ENCODE results near the gene MFF. TPM values are rescaled to one million over a fixed set of nuclear protein-coding genes. Genes with fewer than 3 reads are reported as not detected.
"Not testable (repeated sequence)": the region's sequence is repeated elsewhere in the genome, so short reads cannot be mapped to it uniquely, and the experiment has no call there.

The MFF gene
- total and polyA plus RNA-seq, 4 experiments from 2014 or later, result 58.0 to 159 (median 93.6) TPM

DNA sequence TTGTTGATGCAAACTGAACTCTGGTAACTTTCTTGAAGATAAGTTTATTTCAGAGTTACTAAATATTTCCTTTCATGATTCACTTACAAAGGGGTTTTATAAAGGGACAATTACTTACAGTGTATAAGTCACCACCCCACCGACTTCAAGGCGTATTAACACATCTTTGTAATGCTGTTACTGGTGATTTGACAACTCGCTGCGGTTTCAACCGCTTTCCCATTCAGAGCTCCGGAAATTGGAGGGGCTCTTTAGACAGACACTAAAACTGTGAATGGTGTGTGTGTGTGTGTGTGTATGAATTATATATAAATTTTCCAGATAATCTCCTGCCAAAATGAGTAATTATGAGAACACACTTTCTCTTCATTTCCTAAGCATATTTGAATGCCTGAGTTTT lies 49.1 kb downstream of the MFF start:
- Histone ChIP-seq H3K4me1 (ENCODE audit: insufficient read depth, low read length) (no peaks in the 10 kb centered on the region), H3K4me3 (ENCODE audit: low read length in 2 of 2) (no peak overlapping the region), H3K36me3 (ENCODE audit: insufficient read depth, low read length) (no peaks in the 10 kb centered on the region), H3K27me3 (ENCODE audit: insufficient read depth, low read length) (no peaks in the 10 kb centered on the region), H3K9me3 (ENCODE audit: control insufficient read depth in 1 of 2, low read length in 2 of 2) (no peaks in the 10 kb centered on the region), H3K27ac (ENCODE audit: low read depth, low read length) (no peak overlapping the region)
- Mint-ChIP-seq H3K27ac (no peak overlapping the region), H3K36me3 (no peaks in the 10 kb centered on the region), H3K27me3 (peaks cover 2 to 7% of the 10 kb centered on the region in 2 donors), H3K4me1 (peaks cover 0 to 2% (median 0%) of the 10 kb centered on the region in 4 donors), H3K4me3 (no peak overlapping the region), H3K9me3 (no peaks in the 10 kb centered on the region)
- ChIA-PET CTCF (ENCODE audit: partially characterized antibody) (no interaction called here), POLR2A (ENCODE audit: partially characterized antibody) (interaction anchor here (1.3 kb wide), 1 partner anchor 12 kb away, joined by 3 read pairs; no protein-coding TSS in a partner anchor)
- DNase-seq, result no peak
- intact Hi-C loops (cut with micrococcal nuclease), result no loop called here

DNA sequence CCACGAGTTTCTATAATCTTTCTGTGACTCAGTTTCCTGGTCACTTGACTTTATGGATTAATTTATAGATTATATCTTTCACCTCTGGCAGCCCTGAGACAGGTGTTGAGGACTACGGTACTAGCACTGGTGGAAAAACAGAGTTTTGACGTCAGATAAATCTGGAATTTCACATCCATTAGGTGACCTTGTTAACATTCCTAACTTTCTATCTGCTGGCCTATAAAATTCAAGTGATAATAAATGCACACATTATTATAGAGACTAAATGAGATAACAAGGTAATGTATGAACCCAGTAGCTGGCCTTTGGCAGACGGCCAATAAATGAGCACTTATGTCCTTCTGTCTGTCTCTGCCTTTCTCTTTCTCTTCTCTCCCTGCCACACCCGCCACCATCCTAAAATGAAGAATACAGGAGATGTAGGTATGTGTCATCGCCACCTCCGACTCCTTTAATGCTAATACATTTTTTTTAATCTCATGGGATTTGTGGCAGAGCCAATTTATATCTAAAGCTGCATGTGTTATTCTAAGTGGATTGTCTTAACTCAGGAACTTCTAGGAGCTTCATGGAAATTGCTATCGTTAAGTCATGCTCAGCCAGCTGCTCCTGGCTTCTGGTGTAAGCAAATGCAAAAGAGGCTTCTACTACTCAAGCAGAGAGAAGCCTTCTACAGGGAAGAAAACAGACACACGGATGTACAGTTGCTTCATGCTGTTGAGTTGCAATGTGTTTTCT lies 51.8 kb downstream of the MFF start:
- H3K36me3 ChIP-seq (ENCODE audit: insufficient read depth, low read length), result no peaks in the 10 kb centered on the region
- no peak overlapping the region for H3K4me3 Mint-ChIP-seq
- H3K27me3 ChIP-seq (ENCODE audit: insufficient read depth, low read length), result no peaks in the 10 kb centered on the region
- H3K27me3 Mint-ChIP-seq, result peaks cover under 1 to 6% of the 10 kb centered on the region in 2 donors
- H3K4me1 ChIP-seq (ENCODE audit: insufficient read depth, low read length), result no peaks in the 10 kb centered on the region
- DNase-seq, result no peak
- no peaks in the 10 kb centered on the region for H3K36me3 Mint-ChIP-seq
- intact Hi-C loops (cut with micrococcal nuclease), result loop anchor here (1.0 kb wide), 1 partner anchor 16 kb away; no protein-coding TSS in a partner anchor
- peaks cover 0 to 4% (median 0%) of the 10 kb centered on the region in 4 donors for H3K4me1 Mint-ChIP-seq
- no peaks in the 10 kb centered on the region for H3K9me3 Mint-ChIP-seq
- no peak overlapping the region for H3K27ac Mint-ChIP-seq
- ChIA-PET CTCF (ENCODE audit: partially characterized antibody) (no interaction called here), POLR2A (ENCODE audit: partially characterized antibody) (no interaction called here)
- no peak overlapping the region for H3K27ac ChIP-seq (ENCODE audit: low read depth, low read length)
- H3K4me3 ChIP-seq (ENCODE audit: low read length in 2 of 2), result no peak overlapping the region
- H3K9me3 ChIP-seq (ENCODE audit: control insufficient read depth in 1 of 2, low read length in 2 of 2), result no peaks in the 10 kb centered on the region

DNA sequence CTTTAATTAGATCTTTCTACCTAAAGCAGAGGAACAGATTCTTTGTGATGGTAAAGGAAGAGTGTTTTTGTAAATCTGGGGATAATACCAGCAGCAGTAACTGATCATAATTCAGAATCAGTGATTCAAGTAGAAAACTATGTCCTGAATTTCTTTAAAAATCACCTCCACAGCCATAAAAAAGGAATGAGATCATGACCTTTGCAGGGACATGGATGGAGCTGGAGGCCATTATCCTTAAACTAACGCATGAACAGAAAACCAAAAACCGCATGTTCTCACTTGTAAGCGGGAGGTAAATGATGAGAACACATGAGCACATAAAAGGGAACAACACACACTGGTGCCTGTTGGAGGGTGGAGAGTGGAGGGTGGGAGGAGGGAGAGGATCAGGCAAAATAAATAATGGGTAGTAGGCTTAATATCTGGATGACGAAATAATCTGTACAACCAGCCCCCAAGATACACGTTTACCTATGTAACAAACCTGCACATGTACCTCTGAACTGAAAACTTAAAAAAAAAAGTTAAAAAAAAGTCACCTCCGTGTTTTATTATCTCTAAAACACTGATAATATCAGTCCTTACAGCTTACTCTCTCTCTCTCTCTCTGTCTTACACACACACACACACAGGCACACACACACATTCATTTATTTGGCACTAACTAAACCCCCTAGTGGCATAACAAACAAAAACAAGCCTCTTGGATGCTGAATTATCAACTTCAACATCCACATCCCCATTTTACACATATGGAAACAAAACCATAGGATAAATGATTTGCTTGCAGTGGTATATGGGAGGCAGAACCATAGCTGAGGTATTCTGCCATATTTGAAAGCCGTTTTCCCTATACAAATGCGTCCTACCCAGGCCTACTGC lies 52.7 kb downstream of the MFF start:
- peaks cover 0 to 4% (median 0%) of the 10 kb centered on the region in 4 donors for H3K4me1 Mint-ChIP-seq
- ChIA-PET CTCF (ENCODE audit: partially characterized antibody) (no interaction called here), POLR2A (ENCODE audit: partially characterized antibody) (no interaction called here)
- intact Hi-C loops (cut with micrococcal nuclease), result no loop called here
- no peaks in the 10 kb centered on the region for H3K36me3 Mint-ChIP-seq
- no peaks in the 10 kb centered on the region for H3K27me3 ChIP-seq (ENCODE audit: insufficient read depth, low read length)
- H3K27ac Mint-ChIP-seq, result no peak overlapping the region
- peaks cover 0 to 9% of the 10 kb centered on the region in 2 donors for H3K27me3 Mint-ChIP-seq
- H3K9me3 Mint-ChIP-seq, result no peaks in the 10 kb centered on the region
- no peaks in the 10 kb centered on the region for H3K36me3 ChIP-seq (ENCODE audit: insufficient read depth, low read length)
- DNase-seq, result no peak
- H3K4me1 ChIP-seq (ENCODE audit: insufficient read depth, low read length), result no peaks in the 10 kb centered on the region
- H3K9me3 ChIP-seq (ENCODE audit: control insufficient read depth in 1 of 2, low read length in 2 of 2), result no peaks in the 10 kb centered on the region
- H3K4me3 ChIP-seq (ENCODE audit: low read length in 2 of 2), result no peak overlapping the region
- H3K4me3 Mint-ChIP-seq, result no peak overlapping the region
- H3K27ac ChIP-seq (ENCODE audit: low read depth, low read length), result no peak overlapping the region

DNA sequence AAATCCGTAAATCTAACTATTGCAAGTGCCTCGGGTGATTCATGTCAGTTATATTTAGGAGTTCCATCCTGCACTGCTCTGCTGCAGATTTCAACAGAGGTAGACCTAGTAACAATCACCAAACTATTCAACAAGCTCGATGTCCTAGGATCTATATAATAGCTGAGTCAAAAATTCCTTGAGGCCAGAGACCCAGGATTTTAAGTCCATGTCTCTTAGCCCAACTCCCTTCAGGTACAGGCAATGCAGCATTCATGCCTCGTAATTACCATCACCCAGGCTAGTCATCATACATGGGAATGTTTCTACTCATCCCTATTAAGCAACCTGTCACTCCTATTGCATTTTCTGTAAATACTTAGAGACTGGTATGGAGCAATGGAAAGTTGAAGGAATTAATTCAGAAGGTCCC lies 53.3 kb downstream of the MFF start:
- Histone ChIP-seq H3K4me3 (ENCODE audit: low read length in 2 of 2) (no peak overlapping the region), H3K4me1 (ENCODE audit: insufficient read depth, low read length) (no peaks in the 10 kb centered on the region), H3K27me3 (ENCODE audit: insufficient read depth, low read length) (no peaks in the 10 kb centered on the region), H3K9me3 (ENCODE audit: control insufficient read depth in 1 of 2, low read length in 2 of 2) (no peaks in the 10 kb centered on the region), H3K27ac (ENCODE audit: low read depth, low read length) (no peak overlapping the region), H3K36me3 (ENCODE audit: insufficient read depth, low read length) (no peaks in the 10 kb centered on the region)
- Mint-ChIP-seq H3K9me3 (no peaks in the 10 kb centered on the region), H3K27ac (no peak overlapping the region), H3K4me3 (no peak overlapping the region), H3K27me3 (peaks cover 0 to 5% of the 10 kb centered on the region in 2 donors), H3K4me1 (peaks cover 0 to 2% (median 0%) of the 10 kb centered on the region in 4 donors), H3K36me3 (no peaks in the 10 kb centered on the region)
- ChIA-PET POLR2A (ENCODE audit: partially characterized antibody) (no interaction called here), CTCF (ENCODE audit: partially characterized antibody) (no interaction called here)
- no peak for DNase-seq
- intact Hi-C loops (cut with micrococcal nuclease), result no loop called here

DNA sequence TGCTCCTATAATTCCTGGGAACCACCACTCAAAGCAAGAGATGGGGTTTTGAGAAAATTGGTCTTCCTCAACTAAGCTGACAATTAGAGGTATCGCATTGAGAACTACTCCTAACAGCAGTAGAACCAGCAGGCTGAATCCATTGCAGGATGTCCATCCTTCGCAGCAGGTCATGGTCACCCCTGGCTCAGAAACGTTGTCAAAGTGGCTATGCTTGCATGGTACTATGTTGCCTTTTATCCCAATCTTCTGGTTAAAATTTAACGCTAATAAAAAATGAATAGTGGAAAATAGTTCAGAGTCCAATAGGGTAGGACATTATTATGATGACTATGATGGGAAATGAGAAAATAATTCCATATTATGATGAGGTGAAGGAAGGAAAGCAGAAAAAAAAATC lies 54.0 kb downstream of the MFF start, which contains the start of gene TM4SF20:
Gene TM4SF20, minus strand, starts transcription at position 212 of the 400 bp plus-strand sequence. Its CDS starts 38 bp downstream, at position 174.
- Mint-ChIP-seq H3K27ac (no peak within 1 kb of the TSS), H3K36me3 (no peaks in the 10 kb centered on the region), H3K9me3 (no peaks in the 10 kb centered on the region), H3K27me3 (peaks cover 3 to 5% of the 10 kb centered on the region in 2 donors), H3K4me1 (peaks cover 0 to 2% (median 0%) of the 10 kb centered on the region in 4 donors), H3K4me3 (no peak within 1 kb of the TSS)
- no peak within 1 kb of the TSS for H3K27ac ChIP-seq (ENCODE audit: low read depth, low read length)
- H3K4me1 ChIP-seq (ENCODE audit: insufficient read depth, low read length), result no peaks in the 10 kb centered on the region
- ChIA-PET CTCF (ENCODE audit: partially characterized antibody) (no interaction called here), POLR2A (ENCODE audit: partially characterized antibody) (no interaction called here)
- no peak for DNase-seq
- no peaks in the 10 kb centered on the region for H3K9me3 ChIP-seq (ENCODE audit: control insufficient read depth in 1 of 2, low read length in 2 of 2)
- no peaks in the 10 kb centered on the region for H3K36me3 ChIP-seq (ENCODE audit: insufficient read depth, low read length)
- intact Hi-C loops (cut with micrococcal nuclease), result no loop called here
- H3K4me3 ChIP-seq (ENCODE audit: low read length in 2 of 2), result no peak within 1 kb of the TSS
- no peaks in the 10 kb centered on the region for H3K27me3 ChIP-seq (ENCODE audit: insufficient read depth, low read length)

DNA sequence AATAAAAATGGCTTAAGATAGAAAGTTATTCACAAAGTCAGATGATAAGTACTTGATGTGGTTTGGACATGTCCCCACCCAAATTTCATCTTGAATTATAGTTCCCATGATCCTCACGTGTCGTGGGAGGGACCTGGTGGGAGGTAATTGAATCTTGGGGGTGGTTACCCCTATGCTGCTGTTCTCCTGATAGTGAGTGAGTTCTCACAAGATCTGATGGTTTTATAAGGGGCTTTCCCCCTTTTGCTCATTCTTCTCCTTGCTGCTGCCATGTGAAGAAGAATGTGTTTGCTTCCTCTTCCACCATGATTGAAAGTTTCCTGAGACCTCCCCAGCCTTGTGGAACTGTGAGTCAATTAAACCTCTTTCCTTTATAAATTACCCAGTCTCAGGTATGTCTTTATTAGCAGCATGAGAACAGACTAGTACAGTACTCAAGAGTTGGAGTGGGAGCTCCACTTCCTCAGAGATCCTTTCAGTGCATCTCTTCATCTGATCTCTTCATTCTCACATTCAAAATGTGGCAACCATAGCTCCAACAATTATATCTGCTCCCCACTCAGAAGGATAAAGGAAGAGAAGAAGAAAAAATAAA lies 57.3 kb downstream of the MFF start:
- intact Hi-C loops (cut with micrococcal nuclease); H3K4me1 Mint-ChIP-seq; H3K27me3 Mint-ChIP-seq; DNase-seq; POLR2A ChIA-PET (ENCODE audit: partially characterized antibody); H3K4me1 ChIP-seq (ENCODE audit: insufficient read depth, low read length); H3K4me3 ChIP-seq (ENCODE audit: low read length in 2 of 2); H3K27ac Mint-ChIP-seq; H3K27me3 ChIP-seq (ENCODE audit: insufficient read depth, low read length); H3K27ac ChIP-seq (ENCODE audit: low read depth, low read length); H3K36me3 ChIP-seq (ENCODE audit: insufficient read depth, low read length); H3K9me3 Mint-ChIP-seq; H3K4me3 Mint-ChIP-seq; H3K36me3 Mint-ChIP-seq; H3K9me3 ChIP-seq (ENCODE audit: control insufficient read depth in 1 of 2, low read length in 2 of 2): not testable (repeated sequence)
- CTCF ChIA-PET (ENCODE audit: partially characterized antibody), result interaction anchor here (1.0 kb wide), 1 partner anchor 384 kb away, joined by 3 read pairs; no protein-coding TSS in a partner anchor

DNA sequence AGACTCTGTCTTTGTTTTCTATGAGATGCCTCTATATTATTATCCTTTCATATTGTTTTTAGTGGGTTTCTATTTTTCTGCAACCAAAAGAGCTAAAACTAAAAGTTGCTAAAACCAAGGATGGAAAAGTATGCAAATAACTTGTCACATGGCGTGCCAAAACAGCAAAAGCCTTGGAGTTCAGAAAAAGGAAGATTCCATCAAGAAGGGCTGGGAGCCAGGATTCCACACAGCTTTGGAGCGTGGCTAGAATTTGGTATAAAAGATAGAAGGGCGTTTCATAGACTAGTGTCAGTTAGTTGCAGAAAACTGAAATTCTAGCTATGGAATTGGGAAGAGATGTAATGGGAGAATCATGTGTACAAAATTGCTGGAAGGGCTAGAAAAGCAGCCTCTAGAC lies 58.6 kb downstream of the MFF start:
- Histone ChIP-seq H3K4me3 (ENCODE audit: low read length in 2 of 2) (no peak overlapping the region), H3K27me3 (ENCODE audit: insufficient read depth, low read length) (no peaks in the 10 kb centered on the region), H3K36me3 (ENCODE audit: insufficient read depth, low read length) (no peaks in the 10 kb centered on the region), H3K4me1 (ENCODE audit: insufficient read depth, low read length) (no peaks in the 10 kb centered on the region), H3K9me3 (ENCODE audit: control insufficient read depth in 1 of 2, low read length in 2 of 2) (no peaks in the 10 kb centered on the region), H3K27ac (ENCODE audit: low read depth, low read length) (no peak overlapping the region)
- peaks cover 3 to 5% of the 10 kb centered on the region in 2 donors for H3K27me3 Mint-ChIP-seq
- peaks cover 0 to 2% (median 0%) of the 10 kb centered on the region in 4 donors for H3K4me1 Mint-ChIP-seq
- no peak overlapping the region for H3K27ac Mint-ChIP-seq
- H3K36me3 Mint-ChIP-seq, result no peaks in the 10 kb centered on the region
- no peak overlapping the region for H3K4me3 Mint-ChIP-seq
- no peaks in the 10 kb centered on the region for H3K9me3 Mint-ChIP-seq
- CTCF ChIA-PET (ENCODE audit: partially characterized antibody), result no interaction called here
- DNase-seq, result no peak
- intact Hi-C loops (cut with micrococcal nuclease), result no loop called here
- POLR2A ChIA-PET (ENCODE audit: partially characterized antibody), result no interaction called here
